GDM1 (cell line): ENCODE data around the gene ZNF500.
"Not testable (repeated sequence)": the region's sequence is repeated elsewhere in the genome, so short reads cannot be mapped to it uniquely, and the experiment has no call there.

Experiments used
- DNase-seq: peaks from one replicate; lab custom pipeline; 2025; lab: John Stamatoyannopoulos, UW

Gene ZNF500

DNA sequence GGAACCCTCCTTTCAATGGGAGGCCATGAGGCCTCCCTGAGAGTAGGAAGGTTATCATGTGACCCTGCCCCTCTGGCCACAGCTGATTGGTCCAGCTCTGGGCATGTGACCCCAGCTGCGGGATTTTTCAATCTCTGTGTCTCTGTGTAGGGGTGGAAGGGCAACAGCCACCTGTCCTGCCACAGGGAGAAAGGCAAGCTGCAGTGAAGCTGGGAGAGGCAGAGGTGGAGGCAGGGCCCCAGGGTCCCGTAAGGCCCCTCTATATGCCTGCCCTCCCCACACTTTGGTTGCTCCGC is 21.7 kb downstream of the ZNF500 start:
- DNase-seq = no peak

GRCh38 chr16:4744555-4745273 is 22.2 kb downstream of the ZNF500 start:
- DNase-seq = no peak

DNA sequence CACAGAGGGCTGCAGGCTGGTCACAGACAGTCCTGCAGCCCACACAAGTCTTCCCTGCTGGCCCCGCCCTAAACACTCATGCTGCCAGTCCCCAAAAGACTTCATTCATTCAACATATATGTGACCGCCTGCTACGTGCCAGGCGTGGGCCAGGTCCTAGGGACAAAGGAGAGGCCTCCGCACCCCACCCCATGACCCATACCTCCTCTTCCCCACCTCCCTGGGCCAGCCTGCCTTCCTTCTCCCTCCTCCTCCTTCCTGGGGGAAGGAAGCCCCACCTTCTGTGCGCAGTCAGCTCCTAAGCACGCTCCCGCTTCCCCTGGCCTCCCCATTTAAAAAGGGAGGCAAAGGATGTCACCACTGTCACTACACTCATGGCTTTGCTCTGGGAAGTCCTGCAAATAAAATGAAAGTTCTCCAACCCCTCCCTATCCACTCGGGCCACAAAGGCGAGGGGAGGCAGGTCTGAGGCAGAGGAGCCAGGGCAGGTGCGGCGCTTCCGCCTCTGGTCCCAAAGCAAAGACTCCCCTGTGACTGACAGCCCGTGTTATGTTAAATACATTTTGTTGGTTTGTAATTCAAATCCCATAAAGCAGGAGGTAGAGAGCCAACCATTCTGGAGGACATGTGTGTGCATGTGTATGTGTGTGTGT is 23.6 kb downstream of the ZNF500 start:
- no peak for DNase-seq

DNA sequence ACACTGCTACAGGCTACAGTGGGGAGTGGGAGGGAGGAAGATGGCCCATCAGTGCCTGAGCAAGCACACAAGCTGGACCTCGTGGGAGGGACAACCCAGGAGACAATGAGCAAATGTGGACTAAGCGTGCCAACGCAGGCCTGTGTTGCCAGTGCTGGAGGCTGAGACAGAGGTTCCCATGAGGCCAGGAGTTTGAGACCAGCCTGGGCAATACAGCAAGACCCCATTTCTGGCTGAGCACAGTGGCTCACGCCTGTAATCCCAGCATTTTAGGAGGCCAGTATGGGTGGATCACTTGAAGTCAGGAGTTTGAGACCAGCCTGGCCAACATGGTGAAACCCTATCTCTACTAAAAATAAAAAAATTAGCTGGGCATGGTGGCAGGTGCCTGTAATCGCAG is 28.6 kb downstream of the ZNF500 start:
- DNase-seq = not testable (repeated sequence)

- DNase-seq = no peak
Measured at GRCh38 chr16:4737545-4737944, 29.4 kb downstream of the ZNF500 start.

DNA sequence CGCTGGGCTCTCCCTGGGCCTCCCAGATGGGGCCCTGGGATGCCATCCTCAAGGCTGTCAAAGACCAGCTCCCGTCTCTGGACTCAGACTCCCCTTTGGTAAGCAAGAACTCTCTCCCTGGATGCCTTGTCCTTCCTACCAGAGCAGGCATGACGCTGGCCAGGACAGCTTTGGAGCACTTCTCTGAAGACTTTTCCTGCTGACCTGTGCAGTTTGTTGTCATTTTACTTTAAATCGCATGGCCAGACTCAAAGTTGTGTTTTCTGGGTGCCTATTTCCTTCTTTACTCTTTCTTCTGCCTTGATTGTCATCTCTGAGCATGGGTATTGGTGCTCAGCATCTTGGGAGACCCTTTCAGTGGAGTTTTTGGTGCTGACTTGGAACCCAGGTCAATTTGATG is 30.4 kb downstream of the ZNF500 start:
- DNase-seq = no peak

- DNase-seq = peak; percentile 67
Measured at GRCh38 chr16:4734730-4735535, 32.0 kb downstream of the ZNF500 start.

DNA sequence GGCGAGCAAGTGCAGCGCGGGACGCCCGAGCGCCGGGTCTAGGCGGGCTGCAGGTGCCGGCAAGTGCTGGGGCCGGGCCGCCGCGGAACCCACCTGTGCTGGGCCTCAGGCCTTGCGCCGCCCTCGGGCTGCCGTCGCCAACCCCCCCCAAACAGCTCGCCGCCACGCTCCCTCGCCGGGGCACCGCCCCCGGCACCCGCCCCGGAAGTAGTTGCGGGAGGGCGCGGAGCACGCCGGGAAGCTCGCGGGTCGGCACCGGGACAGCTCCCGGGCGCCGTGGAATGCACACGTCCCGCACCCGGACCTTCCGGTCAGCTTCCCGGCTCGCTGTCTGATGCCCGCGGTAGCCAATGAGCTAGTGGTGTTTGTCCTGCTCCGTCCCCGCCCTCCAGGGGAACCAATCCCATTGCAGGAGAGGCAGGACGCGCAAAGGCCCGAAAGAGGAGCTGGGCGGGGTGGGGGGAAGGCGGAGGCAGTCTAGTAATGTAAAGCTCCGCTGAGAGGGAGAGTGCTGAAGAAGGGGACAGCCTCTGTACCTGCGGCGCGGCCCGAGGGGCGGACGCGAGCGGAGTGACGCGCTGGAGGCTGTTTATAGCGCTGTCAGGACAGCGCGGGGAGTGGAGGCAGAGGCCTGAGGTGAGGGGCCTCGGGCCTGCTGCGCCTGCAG is 32.8 kb downstream of the ZNF500 start, which contains the start of the genes ANKS3 and DNAAF8:
TSS of gene ANKS3 (minus strand) at position 209 of the 667 bp plus-strand sequence. CDS start 4,122 bp downstream, outside the sequence.
TSS of gene DNAAF8 (plus strand) at position 475 of the 667 bp plus-strand sequence. CDS start 1,978 bp downstream, outside the sequence.
- peak; percentile 75 for DNase-seq

DNA sequence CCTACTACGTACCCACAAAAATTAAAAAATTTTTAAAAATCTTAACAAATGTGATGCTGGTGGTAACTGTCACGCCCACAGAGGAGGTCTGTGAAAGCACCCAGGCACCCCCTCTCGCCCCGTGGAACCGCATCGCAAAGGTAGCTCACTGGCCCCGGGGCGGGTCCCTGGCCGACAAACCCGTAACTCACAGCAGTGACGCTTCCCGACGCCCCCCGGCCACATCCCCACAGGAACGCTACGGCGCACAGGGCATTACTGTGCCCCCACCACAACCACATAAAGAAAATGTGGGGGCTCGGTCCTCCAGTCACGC is 33.3 kb downstream of the ZNF500 start:
- DNase-seq = no peak

GRCh38 chr16:4733211-4733742 is 33.7 kb downstream of the ZNF500 start:
- no peak for DNase-seq

DNA sequence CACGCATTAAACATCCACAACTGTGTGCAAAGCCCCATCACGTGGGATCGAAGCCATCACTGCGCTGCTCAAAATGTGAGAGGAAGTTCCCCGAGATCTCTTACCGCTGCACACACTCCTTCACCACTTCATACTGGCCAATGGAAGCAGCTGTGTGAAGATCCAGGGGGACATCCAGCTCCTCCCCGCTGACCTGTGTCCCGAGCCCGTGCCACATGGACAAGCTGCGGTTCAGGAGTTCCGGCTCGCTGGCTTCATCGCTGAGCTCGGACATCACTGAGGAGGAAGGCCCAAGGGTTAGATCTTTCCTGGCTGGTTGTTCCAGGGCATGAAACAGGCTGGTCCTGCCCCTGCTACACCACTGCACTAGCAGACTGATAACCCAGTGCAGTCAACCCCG is 37.1 kb downstream of the ZNF500 start:
- no peak for DNase-seq

DNA sequence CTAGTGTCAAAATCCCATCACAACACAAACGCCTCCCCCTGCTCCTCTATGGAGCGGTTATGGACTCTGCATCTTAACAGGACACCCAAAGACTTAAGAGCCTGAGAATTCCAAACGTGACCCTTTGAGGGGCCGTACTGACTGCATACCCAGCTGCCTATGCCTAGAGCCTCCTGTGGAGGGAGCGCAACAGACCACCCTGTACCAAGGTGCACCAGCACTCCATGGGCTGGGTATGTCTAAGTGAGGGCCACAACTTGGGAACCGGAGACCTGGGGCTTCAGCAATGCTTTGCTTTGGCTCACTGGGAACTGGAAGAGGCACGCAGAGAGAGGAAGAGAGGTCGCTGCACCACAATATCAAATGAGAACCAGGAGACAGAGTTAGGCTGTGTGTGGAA is 38.3 kb downstream of the ZNF500 start:
- no peak for DNase-seq

DNA sequence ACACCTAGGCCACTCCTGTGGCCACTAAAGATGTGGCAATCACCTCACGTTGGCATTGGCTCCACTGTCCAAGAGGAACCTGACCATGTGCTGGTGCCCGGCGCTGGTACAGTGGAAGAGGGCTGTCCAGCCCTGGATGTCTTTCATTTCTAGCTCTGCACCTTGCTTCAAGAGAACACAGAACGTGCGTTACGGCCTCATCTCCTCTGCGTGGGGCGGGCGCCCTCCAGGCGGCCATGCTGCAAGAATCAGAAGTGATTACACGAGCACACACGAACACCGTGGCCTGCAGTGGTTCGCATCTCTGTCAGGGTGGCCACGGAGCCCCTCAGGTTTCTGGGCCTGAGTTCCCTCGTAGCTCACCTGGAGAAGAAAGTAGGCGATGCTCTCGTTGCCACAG is 40.3 kb downstream of the ZNF500 start:
- no peak for DNase-seq

DNA sequence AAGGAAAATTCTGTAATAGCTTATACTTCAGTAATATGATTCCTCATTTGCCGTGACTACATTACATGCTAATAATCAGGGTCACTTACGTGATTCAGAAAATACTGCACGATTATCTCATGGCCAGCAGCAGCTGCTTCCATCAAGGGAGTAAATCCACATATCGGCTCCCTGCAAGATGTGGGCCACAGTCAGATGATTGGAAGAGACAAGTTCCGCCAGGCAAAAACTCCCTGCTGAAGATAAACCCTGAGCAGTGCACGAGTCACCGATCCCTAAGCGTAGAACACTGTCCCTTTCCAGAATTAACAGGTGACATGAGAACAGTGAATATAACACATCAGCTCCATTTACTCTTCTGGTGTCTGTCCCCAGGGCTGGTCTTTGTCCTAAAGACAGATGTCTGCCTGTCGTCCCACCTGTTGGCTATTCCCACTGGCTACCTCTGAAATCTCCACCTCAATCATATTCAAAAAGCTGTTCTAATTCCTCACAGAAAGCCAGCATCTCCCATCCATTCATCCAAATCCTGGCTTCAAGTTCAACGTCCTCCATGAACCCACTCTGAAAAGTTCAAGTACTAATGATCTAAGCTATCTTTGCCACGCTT is 42.2 kb downstream of the ZNF500 start:
- no peak for DNase-seq

DNA sequence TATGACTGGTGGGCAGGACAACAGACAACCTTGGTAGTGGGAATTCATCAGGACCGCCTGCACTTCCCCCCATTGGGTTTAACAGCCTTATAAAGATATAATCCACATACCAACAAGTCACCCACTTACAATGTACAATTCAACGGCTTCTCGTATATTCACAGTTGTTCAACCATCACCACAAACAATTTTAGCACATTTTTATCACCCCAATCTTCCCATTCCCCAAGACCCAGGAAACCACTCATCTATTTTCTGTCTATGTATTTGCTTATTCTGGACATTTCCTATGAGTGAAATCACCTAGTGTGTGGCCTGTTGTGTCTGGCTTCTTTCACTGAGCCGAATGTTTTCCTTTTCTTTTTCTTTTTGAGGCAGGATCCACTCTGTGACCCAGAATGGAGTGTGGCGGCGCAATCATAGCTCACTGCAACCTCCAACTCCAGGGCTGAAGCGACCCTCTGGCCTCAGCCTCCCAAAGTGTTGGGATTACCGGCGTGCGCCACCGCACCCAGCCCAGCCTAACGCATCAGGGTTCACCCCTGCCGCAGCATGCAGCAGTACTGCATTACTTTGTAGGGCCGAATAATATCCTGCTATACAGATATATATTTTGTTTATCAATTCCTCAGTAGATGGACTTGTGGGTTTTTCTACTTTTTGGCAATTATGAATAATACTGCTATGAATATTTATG is 43.7 kb downstream of the ZNF500 start:
- DNase-seq = no peak

DNA sequence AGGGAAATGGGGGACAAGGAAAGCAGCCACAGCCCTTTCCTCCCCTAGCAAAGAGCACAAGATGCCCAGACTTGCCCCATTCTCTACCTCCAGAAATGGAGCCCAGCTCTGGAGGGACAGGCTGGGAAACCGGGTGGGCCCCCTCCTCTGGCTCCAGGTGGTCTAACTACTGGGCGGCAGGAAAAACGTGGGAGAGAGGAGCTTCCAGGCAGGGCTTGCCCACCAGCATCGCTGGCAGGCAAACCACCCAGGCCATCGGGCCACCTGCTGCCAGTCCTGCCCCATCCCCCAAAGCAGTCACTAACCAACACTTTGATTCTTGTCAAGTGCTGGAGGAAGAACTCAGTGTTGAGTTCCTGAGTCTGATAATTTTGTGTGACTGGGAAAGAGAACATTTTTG is 48.5 kb downstream of the ZNF500 start:
- no peak for DNase-seq

- DNase-seq = no peak
Measured at GRCh38 chr16:4714996-4715395, 52.0 kb downstream of the ZNF500 start.

DNA sequence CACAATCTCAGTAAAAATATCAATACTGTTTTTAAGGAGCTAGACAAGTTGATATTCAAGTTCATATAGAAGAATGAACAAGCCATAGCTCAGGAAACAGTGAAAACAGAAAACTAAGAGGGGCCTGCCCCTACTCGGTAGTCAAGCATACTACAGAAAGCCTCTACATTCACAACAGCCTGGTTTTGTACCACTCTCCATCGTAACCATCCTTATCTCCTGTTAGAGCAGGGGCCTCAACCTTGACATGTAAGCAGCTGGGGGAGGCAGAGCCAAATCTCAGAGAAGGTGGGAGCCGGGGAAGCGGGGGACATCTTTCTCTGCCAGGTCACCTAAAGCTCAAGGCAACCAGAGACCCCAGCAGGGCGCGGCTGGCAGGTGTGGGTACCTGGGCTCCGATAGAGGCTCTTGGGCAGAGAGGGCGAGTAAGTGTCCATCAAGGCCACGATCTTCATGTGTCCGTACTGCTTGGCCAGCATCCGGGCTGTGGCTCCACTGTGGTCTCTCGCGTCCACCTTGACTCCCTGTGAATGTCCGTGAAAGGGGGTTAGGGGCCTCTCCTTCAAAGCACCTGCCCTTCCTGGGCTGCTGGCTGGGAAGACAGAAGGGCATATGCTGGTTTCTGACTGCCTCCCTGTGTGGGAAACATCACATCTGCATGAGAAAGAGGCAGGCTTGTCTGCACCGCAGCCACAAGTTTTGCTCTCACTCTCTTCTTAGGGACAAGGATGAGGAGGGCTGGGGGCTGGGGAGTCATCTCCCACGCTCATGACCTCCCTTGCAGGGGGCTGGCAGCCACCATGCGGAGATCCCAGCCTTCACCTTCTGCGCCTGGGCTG is 53.1 kb downstream of the ZNF500 start:
- DNase-seq = no peak

DNA sequence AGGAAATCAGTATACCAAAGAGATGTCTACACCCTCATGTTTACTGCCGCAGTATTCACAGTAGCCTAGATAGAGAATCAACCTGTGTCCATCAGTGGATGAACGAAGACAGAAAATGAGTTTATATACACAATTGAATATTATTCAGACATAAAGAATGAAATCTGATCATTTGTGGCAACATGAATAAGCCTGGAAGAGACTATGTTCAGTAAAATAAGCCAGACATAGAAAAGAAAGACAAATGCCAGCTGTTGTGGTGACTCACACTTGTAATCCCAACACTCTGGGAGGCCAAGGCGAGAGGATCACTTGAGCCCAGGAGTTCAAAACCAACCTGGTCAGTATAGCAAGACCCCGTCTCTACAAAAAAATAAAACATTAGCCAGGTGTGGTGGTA is 57.5 kb downstream of the ZNF500 start:
- no peak for DNase-seq

DNA sequence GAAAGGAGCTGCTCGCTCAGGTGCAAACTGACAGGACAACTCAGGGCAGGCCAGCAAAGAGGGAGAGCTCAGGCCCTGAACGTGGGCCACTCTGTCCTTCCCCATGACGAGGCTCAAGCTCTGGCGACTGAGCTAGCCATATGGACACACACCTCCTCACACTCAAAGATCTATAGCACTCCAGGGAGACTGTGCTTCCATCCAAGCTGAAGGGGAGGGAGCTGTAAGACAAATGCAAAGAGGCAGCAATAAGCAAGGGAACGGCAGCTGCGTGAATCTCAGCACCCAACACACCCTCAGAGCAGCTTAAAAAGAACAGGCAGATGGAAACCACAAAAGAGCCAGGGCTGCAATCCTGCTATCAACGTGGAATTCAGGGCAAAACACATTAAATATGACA is 60.1 kb downstream of the ZNF500 start:
- DNase-seq = no peak
